Adrenal gland (tissue), 5 donors: ENCODE measurements around the gene CLDN16.

ENCODE experiments used
- POLR2A ChIP-seq, 2 donors: fragments of 450-650 bp; IDR thresholded peaks; one replicate each; pipeline ENCODE4 v1.6.1; 2017; ENCODE audit warnings: antibody characterized with exemption in 2 of 2, mild to moderate bottlenecking in 2 of 2, moderate library complexity in 1 of 2
- TF ChIP-seq, protein P1 (sequence below), 6 experiments: fragments of 450-650 bp in 4 of 6; fragments of 200-600 bp in 2 of 6; sonication (generic) in 1 of 6; IDR thresholded peaks; 1 replicate in 5 of 6; 2 replicates in 1 of 6; pipeline versions ENCODE4 v1.5.1 to v1.8.0; 2016 to 2021; ENCODE audit warnings: antibody characterized with exemption in 6 of 6, mild to moderate bottlenecking in 2 of 6, moderate library complexity in 1 of 6
- donor health status: DM: no; HTN: no; CAD: no.

- TF ChIP-seq, protein P1, sequence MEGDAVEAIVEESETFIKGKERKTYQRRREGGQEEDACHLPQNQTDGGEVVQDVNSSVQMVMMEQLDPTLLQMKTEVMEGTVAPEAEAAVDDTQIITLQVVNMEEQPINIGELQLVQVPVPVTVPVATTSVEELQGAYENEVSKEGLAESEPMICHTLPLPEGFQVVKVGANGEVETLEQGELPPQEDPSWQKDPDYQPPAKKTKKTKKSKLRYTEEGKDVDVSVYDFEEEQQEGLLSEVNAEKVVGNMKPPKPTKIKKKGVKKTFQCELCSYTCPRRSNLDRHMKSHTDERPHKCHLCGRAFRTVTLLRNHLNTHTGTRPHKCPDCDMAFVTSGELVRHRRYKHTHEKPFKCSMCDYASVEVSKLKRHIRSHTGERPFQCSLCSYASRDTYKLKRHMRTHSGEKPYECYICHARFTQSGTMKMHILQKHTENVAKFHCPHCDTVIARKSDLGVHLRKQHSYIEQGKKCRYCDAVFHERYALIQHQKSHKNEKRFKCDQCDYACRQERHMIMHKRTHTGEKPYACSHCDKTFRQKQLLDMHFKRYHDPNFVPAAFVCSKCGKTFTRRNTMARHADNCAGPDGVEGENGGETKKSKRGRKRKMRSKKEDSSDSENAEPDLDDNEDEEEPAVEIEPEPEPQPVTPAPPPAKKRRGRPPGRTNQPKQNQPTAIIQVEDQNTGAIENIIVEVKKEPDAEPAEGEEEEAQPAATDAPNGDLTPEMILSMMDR (IDR thresholded peaks at IDR 0.05) = no peak
- TF ChIP-seq POLR2A (IDR thresholded peaks at IDR 0.05) = no peak
These were observed 47.7 kb downstream of the CLDN16 start for GRCh38 chr3:190435618-190436017.
